ENCODE measurements around the gene SOCS1.

DNA sequence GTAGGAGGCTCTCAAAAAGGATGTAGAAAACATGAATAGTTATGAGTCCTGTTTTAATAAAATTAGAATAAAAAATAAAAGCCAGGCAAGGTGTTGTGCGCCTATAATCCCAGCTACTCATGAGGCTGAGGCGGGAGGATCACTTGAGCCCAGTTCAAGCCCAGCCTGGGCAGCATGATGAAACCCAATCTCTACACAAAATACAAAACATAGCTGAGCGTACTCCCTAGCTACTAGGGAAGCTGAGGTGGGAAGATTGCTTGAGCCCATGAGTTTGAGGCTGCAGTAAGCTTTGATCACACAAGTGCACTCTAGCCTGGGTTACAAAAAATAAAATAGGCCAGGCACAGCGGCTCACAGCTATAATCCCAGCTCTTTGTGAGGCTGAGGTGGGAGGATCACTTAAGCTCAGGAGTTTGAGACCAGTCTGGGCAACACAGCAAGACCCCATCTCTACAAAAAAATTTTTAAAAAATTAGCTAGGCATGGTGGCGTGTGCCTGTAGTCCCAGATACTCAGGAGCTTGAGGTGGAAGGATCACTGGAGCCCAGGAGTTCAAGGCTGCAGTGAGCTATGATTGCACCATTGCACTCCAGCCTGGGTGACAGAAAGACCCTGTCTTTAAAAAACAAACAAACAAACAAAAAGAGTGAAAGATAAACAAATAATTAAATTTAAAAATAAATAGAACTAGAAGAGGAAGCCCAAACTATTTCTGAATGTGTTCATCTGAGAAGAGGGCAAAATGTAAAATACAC, 42.3 kb upstream of the SOCS1 start:
- TF ChIP-seq, protein P1, sequence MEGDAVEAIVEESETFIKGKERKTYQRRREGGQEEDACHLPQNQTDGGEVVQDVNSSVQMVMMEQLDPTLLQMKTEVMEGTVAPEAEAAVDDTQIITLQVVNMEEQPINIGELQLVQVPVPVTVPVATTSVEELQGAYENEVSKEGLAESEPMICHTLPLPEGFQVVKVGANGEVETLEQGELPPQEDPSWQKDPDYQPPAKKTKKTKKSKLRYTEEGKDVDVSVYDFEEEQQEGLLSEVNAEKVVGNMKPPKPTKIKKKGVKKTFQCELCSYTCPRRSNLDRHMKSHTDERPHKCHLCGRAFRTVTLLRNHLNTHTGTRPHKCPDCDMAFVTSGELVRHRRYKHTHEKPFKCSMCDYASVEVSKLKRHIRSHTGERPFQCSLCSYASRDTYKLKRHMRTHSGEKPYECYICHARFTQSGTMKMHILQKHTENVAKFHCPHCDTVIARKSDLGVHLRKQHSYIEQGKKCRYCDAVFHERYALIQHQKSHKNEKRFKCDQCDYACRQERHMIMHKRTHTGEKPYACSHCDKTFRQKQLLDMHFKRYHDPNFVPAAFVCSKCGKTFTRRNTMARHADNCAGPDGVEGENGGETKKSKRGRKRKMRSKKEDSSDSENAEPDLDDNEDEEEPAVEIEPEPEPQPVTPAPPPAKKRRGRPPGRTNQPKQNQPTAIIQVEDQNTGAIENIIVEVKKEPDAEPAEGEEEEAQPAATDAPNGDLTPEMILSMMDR (conservative IDR thresholded peaks at IDR 0.05; ENCODE audit: low read depth in 2 of 2) = no peak
- TF ChIP-seq POLR2AphosphoS5 (IDR thresholded peaks at IDR 0.05; ENCODE audit: low read depth) (no peak), JUNB (IDR thresholded peaks at IDR 0.05; ENCODE audit: unreplicated experiment) (no peak), EZH2phosphoT487 (IDR thresholded peaks at IDR 0.05; ENCODE audit: unreplicated experiment) (no peak), STAT1 (IDR thresholded peaks at IDR 0.05; ENCODE audit: unreplicated experiment) (no peak), ZNF331 (CRISPR knock-in tag; IDR thresholded peaks at IDR 0.05; ENCODE audit: low read depth) (no peak), NANOG (IDR thresholded peaks at IDR 0.05; ENCODE audit: borderline replicate concordance) (no peak), EZH2 (IDR thresholded peaks at IDR 0.05; ENCODE audit: low read depth, unreplicated experiment) (no peak), CREB1 (CRISPR knock-in tag; IDR thresholded peaks at IDR 0.05; ENCODE audit: low read depth) (no peak), ZNF114 (CRISPR knock-in tag; IDR thresholded peaks at IDR 0.05) (no peak)
- TF ChIP-seq, protein P2, sequence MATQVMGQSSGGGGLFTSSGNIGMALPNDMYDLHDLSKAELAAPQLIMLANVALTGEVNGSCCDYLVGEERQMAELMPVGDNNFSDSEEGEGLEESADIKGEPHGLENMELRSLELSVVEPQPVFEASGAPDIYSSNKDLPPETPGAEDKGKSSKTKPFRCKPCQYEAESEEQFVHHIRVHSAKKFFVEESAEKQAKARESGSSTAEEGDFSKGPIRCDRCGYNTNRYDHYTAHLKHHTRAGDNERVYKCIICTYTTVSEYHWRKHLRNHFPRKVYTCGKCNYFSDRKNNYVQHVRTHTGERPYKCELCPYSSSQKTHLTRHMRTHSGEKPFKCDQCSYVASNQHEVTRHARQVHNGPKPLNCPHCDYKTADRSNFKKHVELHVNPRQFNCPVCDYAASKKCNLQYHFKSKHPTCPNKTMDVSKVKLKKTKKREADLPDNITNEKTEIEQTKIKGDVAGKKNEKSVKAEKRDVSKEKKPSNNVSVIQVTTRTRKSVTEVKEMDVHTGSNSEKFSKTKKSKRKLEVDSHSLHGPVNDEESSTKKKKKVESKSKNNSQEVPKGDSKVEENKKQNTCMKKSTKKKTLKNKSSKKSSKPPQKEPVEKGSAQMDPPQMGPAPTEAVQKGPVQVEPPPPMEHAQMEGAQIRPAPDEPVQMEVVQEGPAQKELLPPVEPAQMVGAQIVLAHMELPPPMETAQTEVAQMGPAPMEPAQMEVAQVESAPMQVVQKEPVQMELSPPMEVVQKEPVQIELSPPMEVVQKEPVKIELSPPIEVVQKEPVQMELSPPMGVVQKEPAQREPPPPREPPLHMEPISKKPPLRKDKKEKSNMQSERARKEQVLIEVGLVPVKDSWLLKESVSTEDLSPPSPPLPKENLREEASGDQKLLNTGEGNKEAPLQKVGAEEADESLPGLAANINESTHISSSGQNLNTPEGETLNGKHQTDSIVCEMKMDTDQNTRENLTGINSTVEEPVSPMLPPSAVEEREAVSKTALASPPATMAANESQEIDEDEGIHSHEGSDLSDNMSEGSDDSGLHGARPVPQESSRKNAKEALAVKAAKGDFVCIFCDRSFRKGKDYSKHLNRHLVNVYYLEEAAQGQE (IDR thresholded peaks at IDR 0.05; ENCODE audit: unreplicated experiment) = no peak
- TF ChIP-seq, protein P3, sequence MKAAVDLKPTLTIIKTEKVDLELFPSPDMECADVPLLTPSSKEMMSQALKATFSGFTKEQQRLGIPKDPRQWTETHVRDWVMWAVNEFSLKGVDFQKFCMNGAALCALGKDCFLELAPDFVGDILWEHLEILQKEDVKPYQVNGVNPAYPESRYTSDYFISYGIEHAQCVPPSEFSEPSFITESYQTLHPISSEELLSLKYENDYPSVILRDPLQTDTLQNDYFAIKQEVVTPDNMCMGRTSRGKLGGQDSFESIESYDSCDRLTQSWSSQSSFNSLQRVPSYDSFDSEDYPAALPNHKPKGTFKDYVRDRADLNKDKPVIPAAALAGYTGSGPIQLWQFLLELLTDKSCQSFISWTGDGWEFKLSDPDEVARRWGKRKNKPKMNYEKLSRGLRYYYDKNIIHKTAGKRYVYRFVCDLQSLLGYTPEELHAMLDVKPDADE (IDR thresholded peaks at IDR 0.05) = no peak
- TF ChIP-seq, protein P4, sequence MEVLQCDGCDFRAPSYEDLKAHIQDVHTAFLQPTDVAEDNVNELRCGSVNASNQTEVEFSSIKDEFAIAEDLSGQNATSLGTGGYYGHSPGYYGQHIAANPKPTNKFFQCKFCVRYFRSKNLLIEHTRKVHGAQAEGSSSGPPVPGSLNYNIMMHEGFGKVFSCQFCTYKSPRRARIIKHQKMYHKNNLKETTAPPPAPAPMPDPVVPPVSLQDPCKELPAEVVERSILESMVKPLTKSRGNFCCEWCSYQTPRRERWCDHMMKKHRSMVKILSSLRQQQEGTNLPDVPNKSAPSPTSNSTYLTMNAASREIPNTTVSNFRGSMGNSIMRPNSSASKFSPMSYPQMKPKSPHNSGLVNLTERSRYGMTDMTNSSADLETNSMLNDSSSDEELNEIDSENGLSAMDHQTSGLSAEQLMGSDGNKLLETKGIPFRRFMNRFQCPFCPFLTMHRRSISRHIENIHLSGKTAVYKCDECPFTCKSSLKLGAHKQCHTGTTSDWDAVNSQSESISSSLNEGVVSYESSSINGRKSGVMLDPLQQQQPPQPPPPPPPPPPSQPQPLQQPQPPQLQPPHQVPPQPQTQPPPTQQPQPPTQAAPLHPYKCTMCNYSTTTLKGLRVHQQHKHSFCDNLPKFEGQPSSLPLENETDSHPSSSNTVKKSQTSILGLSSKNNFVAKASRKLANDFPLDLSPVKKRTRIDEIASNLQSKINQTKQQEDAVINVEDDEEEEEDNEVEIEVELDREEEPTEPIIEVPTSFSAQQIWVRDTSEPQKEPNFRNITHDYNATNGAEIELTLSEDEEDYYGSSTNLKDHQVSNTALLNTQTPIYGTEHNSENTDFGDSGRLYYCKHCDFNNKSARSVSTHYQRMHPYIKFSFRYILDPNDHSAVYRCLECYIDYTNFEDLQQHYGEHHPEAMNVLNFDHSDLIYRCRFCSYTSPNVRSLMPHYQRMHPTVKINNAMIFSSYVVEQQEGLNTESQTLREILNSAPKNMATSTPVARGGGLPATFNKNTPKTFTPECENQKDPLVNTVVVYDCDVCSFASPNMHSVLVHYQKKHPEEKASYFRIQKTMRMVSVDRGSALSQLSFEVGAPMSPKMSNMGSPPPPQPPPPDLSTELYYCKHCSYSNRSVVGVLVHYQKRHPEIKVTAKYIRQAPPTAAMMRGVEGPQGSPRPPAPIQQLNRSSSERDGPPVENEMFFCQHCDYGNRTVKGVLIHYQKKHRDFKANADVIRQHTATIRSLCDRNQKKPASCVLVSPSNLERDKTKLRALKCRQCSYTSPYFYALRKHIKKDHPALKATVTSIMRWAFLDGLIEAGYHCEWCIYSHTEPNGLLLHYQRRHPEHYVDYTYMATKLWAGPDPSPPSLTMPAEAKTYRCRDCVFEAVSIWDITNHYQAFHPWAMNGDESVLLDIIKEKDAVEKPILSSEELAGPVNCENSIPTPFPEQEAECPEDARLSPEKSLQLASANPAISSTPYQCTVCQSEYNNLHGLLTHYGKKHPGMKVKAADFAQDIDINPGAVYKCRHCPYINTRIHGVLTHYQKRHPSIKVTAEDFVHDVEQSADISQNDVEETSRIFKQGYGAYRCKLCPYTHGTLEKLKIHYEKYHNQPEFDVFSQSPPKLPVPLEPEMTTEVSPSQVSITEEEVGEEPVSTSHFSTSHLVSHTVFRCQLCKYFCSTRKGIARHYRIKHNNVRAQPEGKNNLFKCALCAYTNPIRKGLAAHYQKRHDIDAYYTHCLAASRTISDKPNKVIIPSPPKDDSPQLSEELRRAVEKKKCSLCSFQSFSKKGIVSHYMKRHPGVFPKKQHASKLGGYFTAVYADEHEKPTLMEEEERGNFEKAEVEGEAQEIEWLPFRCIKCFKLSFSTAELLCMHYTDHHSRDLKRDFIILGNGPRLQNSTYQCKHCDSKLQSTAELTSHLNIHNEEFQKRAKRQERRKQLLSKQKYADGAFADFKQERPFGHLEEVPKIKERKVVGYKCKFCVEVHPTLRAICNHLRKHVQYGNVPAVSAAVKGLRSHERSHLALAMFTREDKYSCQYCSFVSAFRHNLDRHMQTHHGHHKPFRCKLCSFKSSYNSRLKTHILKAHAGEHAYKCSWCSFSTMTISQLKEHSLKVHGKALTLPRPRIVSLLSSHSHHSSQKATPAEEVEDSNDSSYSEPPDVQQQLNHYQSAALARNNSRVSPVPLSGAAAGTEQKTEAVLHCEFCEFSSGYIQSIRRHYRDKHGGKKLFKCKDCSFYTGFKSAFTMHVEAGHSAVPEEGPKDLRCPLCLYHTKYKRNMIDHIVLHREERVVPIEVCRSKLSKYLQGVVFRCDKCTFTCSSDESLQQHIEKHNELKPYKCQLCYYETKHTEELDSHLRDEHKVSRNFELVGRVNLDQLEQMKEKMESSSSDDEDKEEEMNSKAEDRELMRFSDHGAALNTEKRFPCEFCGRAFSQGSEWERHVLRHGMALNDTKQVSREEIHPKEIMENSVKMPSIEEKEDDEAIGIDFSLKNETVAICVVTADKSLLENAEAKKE (CRISPR knock-in tag; IDR thresholded peaks at IDR 0.05) = no peak
